ENCODE measurements around the gene ERAS. TPM values are rescaled to one million over a fixed set of nuclear protein-coding genes. Genes with fewer than 3 reads are reported as not detected.
"Not testable (repeated sequence)": the region's sequence is repeated elsewhere in the genome, so short reads cannot be mapped to it uniquely, and the experiment has no call there.

Gene ERAS
- total RNA-seq, 2 donors from 2014 or later: not detected

GRCh38 chrX:48876944-48877343 is 50.6 kb downstream of the ERAS start:
- DNase-seq (ENCODE audit: low spot score); H3K36me3 Mint-ChIP-seq; H3K4me1 Mint-ChIP-seq (ENCODE audit: low read depth in 2 of 2); ATAC-seq; H3K4me3 Mint-ChIP-seq; H3K27ac Mint-ChIP-seq; H3K9me3 Mint-ChIP-seq: not testable (repeated sequence)
- H3K27me3 Mint-ChIP-seq: peaks cover 6 to 19% of the 10 kb centered on the region in 2 donors

Other genes with a start within 250 kb of the ERAS start
- 10 to 100 TPM; 39.7 to 64.7 TPM for gene WDR13, start 229.0 kb upstream of the ERAS start, total RNA-seq
- gene WAS, start 142.7 kb upstream of the ERAS start, total RNA-seq: 100 to 1,000 TPM in 1 of 2 donors, 10 to 100 TPM in 1; 98.7 to 109 TPM
- gene SUV39H1, start 129.8 kb upstream of the ERAS start, total RNA-seq: 10 to 100 TPM; 19.2 to 33.8 TPM
- gene GLOD5, start 64.8 kb upstream of the ERAS start, total RNA-seq: not detected
- under 1 TPM in 1 of 2 donors, not detected in 1; 0.73 TPM for gene GATA1, start 39.9 kb upstream of the ERAS start, total RNA-seq
- gene HDAC6, start 24.4 kb upstream of the ERAS start, total RNA-seq: 10 to 100 TPM; 66.0 to 71.5 TPM
- under 1 TPM; 0.42 to 0.55 TPM for gene PCSK1N, start 9.1 kb downstream of the ERAS start, total RNA-seq
- 10 to 100 TPM; 64.0 to 64.6 TPM for gene TIMM17B, start 71.3 kb downstream of the ERAS start, total RNA-seq
- gene PQBP1, start 71.4 kb downstream of the ERAS start, total RNA-seq: 10 to 100 TPM; 75.3 to 80.8 TPM
- gene SLC35A2, start 85.1 kb downstream of the ERAS start, total RNA-seq: 10 to 100 TPM; 25.5 to 26.9 TPM
- 100 to 1,000 TPM; 291 to 478 TPM for gene PIM2, start 92.5 kb downstream of the ERAS start, total RNA-seq
- gene OTUD5, start 131.1 kb downstream of the ERAS start, total RNA-seq: 10 to 100 TPM; 75.8 to 79.9 TPM
- gene KCND1, start 145.3 kb downstream of the ERAS start, total RNA-seq: 1 to 10 TPM; 3.3 to 6.2 TPM
- 100 to 1,000 TPM in 1 of 2 donors, 10 to 100 TPM in 1; 97.8 to 143 TPM for gene GRIPAP1, start 175.8 kb downstream of the ERAS start, total RNA-seq
- gene TFE3, start 216.8 kb downstream of the ERAS start, total RNA-seq: 10 to 100 TPM; 38.6 to 45.6 TPM
- 1 to 10 TPM; 5.3 to 9.0 TPM for gene CCDC120, start 232.5 kb downstream of the ERAS start, total RNA-seq
- gene PRAF2, start 247.5 kb downstream of the ERAS start, total RNA-seq: 10 to 100 TPM; 16.4 to 19.5 TPM